ENCODE data around the gene CDK4.

The CDK4 gene

DNA sequence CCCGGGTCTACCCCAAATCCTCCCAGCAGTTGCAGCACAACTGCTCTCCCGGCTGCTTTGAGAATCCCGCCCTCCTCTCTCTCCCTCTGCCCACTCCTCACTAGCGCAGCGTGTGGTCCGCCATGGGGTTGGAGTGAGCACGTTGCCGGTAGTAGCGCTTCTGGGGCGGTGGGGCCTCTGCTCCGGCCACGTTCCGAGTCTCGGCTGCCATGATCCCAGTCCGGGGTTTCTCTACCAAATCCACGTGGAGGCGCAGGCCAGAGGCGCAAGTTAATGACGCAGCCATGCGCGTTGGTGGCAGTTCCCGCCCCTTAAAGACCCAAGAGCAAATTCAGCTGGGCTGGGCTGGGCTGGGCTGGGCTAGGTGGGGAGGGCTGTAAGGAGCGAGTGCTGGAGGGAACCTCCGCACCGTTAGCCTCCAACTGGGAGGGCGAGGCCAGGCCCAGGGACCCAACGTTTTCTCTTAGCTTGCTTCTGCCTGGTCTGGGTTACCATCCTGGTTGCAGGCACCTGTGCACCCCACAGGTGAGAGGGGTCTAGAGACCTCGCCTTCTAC, 19.8 kb upstream of the CDK4 start, which contains the start of gene METTL1:
Gene METTL1, minus strand, starts transcription at position 233 of the 556 bp plus-strand sequence. Its CDS starts 22 bp downstream, at position 211.
- peak; percentile 94 for DNase-seq

DNA sequence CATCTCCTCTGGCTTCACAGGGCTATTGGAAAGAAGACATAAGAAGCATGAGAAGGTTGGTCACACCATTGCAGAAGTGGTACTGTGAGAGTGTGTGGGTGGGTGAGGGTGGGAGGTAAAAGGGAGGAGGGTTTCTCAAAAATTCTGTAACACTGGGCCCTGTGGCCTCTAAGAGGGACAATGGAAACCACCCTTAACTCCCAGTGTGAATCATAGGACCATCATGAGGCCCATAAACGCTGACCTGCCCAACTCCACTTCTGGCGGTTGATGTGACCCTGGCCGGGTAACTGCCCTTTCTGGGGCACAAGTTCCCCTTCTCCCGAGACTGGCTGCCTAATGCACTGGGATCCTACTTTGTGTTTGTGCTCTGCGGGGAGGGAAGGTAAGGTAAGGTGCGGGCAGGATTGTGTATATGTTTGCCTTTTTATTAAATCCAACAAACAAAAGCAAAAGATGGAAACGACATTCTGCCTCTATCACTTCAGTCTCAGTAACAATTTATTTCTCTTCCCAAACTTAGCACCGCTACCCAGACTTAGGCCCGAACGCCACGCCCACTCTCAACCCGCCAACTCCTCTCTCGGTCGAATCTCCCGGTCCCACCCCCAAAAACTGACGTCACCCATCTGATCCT, 19.2 kb upstream of the CDK4 start:
- peak; percentile 94 for DNase-seq

DNA sequence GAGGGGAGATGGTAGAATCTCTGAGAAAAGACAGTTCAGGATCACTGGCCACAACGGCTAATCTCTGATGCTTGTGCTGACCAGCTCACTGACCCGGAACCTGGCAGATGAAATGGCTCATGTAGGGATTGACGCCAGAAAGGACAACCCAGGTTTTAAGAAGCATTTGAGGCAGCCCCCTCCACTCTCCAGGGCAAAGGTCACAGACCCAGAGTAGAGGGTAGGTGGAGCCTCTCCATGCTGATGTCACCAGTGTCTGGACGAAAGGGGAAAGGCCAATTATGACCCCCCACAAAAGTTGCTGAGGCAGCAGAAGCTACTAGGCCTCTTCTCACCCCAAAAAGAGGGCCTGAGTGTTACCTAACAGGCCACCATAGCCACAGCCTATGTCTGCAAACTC, 18.6 kb upstream of the CDK4 start:
- no peak for DNase-seq

DNA sequence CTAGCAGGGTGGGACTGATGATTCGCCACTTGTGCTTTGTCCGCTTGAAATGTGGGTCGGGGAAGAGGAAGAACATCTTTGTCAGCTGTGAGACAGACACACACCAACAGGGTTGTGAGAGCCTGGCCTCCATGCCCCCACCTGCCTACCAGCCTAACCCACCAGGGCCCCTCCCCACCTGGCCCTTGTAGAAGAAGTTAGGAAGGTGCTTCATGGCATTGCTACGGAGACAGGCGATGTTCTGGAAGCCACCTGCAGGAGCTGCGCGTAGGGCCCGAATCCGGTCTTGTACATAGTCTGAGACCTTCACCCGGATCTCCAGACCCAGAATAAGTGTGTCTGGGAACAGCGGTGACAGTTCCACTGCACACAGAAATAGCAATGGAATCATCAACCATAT, 17.5 kb upstream of the CDK4 start:
- no peak for DNase-seq

DNA sequence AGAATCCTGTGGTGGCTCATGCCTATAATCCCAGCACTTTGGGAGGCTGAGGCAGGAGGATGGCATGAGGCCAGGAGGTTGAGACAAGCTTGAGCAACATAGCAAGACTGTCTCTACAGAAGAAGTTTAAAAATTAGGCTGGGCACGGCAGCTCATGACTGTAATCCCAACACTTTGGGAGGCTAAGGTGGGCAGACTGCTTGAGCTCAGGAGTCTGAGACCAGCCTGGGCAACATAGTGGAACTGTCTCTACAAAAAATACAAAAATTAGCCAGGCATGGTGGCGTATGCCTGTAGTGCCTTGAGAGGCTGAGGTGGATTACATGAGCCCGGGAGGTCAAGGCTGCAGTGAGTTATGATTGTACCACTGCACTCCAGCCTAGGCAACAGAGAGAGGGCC, 15.8 kb upstream of the CDK4 start:
- DNase-seq: no peak

DNA sequence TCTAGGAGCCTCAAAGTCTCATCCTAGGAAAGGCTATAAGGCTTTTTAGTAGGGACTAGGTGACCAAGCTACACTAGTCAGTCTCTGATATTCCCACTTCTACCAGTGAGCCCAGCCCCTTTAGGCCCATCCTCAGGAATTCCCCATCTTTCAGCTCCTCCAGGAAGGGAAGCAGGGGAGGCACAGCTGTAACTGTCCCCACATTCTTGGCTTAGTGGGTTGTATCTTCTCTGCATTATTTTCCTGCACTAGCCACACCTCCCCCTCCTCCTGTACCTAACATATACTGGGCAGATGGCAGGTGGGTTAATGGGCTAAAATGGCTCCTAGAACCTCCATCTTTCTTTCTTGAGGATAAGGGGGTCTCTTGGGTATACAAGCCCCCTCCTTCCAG, 15.2 kb upstream of the CDK4 start:
- DNase-seq: no peak

DNA sequence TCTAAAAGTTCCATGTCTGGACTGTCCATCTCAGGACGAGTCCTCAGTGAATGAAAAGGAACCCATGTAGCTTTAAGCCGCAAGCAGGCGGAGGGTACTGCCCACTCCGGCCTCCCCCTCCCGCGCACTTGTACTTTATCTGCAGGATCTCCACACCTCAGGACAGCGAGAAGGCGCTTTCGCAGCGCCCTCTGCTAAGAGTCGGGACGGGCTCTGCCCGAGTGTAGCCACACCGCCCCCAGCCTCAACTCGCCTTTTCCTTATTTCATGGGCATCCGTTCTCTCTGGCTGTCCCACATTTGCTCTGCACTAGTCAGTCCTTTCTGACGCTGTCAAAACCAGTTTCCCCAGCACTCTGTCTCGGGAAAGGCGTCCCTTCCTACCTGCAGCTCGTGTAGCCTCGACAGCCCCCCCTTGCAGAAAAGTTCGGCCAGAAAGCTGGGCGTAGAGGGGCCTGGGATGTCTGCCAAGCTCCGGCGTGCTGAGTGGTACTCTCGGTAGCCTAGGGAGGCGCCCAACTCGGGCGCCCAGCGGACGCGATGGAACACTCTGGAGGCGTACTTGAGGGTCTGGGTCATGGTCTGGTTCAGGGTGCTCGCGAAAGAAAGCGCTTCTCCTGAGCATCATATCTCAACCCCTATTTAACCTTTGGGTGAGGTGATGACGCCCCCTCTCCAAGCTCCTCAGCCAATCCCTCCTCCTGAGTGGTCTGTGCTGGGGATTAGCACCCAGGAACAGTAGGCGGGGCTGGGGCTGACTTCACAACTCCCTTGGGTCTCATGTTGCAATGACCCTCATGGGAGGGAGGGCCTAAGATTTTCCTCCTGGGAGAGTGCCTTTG, 14.6 kb upstream of the CDK4 start, which contains the start of gene CYP27B1:
Gene CYP27B1, minus strand, starts transcription at position 615 of the 841 bp plus-strand sequence. Its CDS starts 37 bp downstream, at position 578.
- DNase-seq: peak; percentile 42

DNA sequence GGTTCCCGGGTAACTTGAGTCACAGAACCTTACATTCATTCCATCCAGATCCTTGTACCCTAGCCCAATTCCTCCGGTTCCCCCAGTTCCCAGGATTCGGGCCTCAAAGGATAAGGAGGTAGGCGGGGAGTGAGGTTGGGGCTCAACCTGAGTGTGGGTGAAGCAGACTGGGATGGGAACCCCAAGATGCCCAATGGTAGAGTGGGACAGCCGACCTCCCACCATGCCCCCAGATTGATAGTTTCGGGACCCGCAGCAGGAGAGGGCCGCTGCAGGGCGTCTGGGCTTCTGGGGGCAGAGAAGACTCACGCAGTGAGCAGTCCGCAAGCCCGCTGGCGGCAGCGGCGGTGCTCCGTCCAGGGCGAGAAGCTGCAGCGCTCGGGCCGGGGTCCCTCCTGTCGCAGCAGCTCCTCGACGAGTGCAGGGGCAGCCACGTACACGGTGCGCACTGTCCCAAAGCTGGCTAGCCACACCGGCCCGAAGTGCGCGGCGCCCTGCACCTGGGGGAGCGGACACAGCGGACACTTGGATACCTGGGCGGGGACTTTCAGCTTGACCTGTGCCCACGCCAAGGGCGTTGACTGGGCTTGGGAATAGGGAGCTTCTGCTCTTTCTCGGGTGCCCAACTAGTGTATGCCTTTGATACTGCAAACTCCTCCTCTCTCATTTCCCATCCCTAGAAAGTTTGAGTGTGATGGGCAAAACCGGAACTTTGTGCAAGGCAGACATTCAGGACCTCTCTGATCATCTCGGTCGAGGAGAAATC, 13.8 kb upstream of the CDK4 start:
- no peak for DNase-seq

DNA sequence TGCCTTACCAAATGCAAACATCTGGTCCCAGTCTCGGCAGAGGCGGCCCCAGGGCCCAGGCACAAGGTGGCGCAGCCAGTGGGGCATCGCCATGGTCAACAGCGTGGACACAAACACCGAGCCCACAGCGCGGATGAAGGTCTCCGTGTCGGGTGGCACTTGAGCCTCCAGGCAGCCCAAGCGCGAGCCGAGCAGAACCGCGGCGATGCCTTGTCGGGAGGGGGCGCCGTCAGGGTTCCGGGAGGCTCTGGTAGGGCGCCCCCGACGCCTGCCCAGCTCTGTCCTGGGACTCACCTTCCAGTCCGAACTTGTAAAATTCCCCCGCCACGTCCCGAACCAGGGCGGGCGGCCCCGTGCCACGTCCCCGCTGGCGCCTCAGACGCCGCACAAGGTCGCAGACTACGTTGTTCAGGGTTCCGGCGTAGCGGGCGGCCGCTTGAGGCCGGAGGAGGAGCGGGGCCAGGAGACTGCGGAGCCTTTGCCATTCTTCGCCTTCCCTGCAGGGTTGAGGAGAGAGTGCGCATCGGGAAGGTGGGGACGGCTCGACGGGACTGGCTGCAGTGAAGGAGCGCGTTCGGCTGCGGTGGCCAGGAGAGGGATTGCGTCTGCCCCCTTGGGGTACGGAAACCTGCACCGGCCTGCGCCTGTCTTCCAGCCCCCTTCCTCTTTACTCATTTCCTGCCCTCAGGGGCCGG, 13.0 kb upstream of the CDK4 start:
- peak; percentile 36 for DNase-seq

DNA sequence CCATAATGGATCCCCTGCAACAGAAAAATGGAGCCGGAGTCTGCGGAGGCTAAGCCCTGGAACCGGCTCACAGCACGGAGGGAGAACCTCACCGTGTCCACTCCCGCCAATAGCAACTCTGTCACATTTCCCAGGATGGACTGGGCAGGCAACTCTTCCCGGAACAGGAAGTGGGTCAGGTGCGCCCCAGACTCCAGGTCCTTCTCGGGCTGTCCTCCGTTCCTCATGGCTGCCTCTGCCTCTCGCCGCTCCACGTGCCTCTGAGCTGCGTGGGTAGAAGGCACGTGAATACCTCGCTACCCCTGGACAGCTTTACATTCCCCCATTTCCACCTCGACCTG, 12.5 kb upstream of the CDK4 start:
- DNase-seq: no peak

DNA sequence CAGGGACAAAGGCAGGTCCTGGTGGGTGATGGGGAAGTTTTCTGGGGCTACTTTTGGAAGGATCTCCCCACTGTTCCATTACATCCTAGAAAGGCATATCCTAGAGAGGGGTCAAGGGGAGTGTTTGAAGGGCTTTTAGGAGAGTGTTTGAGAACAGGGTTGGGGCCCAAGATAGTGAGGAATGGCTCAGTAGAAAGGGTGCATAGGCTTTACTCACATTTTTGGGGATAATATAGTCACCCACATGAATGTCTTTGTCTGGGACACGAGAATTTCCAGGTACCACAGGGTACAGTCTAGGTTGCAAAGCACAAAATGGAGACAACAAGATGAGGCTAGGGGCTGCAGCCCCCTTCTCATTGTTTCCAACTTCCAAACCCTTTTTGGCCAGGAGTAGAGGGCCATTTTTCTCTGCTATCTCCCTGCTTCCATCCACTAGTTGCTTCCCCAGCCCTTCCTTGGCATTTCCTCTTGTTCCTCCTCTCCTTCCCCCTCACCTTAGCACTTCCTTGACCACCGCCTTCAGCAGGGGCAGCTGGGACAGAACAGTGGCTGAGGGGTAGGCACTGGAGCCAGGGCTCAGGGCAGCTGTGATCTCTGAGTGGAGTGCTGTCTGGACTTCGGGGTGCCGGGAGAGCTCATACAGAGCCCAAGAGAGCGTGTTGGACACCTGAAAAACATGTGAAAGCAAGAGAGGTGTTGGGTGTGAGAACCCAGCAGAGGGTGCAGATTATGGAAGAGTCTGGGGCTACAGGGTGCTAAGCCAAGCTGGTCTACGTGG, 12.0 kb upstream of the CDK4 start:
- DNase-seq: no peak

DNA sequence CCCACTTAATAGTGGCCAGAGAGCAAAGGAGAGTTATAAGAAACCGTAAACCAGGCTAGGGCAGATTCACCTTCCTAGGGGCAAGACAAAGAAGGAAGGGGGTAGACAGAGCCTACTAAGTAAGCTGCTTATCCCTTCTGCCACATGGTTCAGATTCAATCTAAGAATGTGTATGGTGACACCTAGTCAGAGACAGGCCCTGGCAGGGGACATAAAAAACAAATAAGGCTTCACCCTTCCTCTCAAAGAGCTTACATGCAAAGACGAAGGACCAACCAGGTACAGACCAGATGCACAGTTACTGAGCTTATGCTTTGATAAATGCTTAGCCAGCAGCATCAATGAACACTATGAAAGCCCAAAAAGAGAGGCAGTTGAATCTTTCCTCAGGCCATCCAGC, 10.4 kb upstream of the CDK4 start:
- no peak for DNase-seq

DNA sequence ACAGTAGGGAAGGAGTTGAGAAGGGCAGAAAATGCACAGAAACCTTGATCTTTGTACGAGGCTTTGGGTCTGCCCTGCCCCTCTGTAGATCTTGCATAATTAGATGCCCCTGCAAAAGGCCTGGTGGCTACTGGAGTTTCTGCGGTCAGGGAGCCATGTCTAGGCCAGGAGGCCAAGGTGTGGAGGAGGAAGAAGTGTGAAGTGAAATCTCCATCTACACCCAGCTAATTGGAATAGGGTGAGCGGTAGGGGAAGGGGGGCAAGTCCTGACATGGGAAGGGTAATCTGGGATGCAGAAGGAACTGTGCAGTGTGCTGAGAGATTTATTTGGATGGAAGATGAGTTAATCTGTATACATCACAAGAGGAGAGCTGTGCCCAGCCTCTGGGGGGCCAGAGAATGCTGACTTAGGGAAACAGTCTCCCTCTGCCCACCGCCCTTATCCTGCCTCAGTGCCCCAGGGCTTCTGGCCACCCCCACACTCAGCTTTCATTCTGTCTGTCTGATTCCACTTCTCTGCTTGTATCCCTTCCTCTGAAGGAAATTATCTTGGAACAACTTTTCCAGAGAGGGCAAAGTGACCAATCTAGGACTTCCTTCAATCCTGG, 9.4 kb upstream of the CDK4 start:
- no peak for DNase-seq

DNA sequence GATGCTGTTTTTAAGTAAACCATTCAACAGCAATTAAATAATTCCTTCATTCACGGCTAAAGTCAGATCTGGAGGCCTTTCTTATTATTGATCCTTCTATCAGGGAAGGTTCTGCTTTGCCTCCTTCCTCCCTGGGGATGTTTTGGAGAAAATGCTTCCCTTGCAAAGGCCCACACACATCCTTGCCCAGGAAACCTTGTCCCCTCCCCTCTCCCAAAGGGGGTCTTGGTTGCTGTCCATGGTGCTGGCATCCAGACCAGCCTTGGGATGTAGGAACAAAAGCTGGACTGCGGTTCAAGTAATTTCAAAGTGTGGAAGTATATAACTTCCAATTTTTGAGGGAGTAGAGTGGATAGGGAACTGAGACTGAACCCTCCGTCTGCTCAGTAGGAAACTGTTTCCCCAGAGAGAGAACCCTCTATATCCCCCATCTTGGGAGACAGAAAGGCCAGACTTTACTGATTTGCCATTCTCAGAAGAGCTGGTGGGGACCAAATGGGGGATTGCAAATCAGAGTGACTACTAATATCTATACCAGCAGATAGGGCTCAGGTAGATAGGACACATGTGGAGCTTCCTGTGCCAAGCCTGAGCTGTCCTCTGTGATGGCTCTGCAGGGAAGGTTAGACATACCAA, 8.4 kb upstream of the CDK4 start:
- no peak for DNase-seq

DNA sequence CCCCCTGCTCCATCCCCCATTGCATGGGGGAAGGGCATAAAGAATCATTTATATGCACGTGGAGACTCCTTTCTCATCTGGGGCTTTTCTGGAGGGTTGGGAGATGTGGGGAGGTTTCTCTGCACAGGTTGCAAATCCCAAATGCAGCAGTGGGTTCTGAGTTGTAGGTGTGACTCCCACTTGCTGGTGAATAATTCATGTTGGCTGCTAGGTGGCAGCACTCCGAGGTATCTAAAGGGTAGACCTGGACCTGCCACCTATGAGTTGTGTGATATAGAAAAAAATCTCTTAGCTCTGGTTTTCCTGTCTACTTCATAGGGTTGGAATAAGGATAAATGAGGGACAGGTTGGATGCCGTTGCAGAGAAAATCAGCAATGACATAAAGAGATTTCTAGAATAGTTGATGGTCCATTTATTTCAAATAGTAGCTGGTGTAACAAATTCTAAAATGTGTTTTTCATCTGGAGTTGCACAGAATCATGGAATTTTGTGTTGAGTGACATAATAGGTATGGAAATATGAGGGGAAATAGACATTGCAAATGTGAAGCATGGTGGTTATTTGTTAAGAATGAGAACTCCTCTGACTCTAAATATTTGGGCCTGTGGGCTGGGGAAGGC, 7.4 kb upstream of the CDK4 start:
- peak; percentile 51 for DNase-seq

DNA sequence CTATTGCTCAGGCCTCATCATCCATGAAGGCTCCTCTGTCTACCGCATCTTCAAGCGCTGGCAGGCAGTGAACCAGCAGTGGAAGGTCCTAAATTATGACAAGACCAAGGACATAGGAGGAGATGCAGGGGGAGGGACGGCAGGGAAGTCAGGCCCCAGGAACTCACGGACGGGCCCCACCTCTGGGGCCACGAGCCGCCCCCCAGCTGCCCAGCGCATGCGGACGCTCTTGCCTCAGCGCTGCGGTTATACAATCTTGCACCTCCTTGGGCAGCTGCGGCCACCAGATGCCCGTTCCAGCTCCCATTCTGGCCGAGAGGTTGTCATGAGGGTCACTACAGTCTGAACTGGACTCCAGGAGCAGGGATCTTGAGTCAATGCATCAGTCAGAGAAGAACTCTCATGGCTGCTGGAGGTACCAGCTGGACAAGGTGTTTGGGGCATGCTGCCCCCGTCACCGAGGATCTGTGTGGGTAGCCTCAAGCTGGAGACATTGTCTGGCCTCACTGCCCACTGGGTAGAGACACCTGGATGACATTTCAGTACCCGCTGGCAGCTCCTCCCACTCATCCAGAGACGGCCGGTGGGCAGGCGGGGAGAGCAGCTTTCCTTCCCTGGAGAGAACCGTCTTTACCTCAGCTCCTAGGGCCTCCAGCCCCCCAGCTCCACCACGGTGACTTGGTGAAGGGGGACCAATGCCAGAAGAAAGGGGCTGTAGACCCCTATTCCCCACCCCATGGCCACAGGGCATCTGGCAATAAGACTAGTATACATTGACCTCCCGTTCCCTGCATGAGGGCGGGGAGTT, 6.6 kb upstream of the CDK4 start:
- DNase-seq: no peak

DNA sequence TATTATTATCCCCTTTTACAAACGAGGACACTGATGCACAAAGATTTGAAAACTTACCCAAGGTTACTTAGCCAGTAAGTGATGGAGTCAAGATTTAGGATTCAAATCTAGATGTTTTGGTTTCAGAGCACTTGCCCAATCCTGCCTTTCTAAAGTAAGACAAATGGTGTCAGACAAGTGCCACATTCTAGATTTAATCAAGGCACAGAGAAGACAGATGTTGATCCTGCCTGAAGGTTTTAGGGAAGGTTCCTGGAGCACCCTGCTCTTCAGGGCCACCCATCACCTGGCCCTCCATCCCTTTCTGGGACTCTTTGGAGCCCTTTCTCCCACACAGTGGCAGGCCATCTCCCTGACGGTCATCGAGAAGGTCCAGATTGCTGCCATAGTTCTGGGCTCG, 5.7 kb upstream of the CDK4 start:
- DNase-seq: no peak

DNA sequence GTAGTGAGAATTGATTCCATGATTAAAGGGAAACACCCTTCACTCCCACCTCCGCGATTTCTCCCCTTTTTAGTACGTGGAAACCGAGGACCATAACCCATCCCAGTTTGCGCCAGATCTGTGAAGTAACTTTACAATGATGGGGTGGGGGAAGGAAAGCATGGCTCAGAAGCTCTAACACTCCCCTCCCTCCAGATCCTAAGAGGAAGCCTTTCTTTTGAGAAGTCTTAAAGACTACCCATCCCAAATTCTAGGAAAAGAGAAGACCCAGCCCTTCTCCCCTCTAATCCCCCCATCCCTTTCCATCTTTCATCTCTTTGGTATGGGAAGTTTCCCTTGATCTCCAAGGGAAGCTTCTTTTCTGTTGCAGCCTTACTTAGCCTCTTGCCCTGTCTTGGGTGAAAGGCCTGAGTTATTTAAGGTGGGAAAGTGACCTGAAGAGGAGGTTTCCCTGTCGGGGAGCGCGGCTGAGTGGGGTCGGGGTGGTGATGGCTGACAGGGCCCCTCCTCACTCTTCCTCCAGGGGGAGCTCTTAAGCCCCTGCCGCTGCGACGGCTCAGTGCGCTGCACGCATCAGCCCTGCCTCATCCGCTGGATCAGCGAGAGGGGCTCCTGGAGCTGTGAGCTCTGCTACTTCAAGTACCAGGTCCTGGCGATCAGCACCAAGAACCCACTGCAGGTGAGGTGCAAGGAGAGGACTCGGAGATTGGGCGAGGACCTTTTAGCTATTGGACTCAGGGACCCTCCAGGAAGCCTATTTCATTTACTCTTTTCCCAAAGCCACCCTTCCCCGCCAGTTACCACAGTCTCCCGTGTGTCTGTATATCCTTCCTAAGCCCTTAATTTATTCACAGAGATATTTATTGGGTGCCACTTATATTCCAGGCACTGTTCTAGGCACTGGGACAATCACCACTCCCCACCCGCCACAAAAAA, 4.6 kb upstream of the CDK4 start:
- no peak for DNase-seq

Data from NCI-H2171 treated with DMSO at 0.1 percent for 48 hours (cell line).